Suppressor macrophage (primary cell): Measurements from ENCODE around the gene TBC1D2.
A peak's percentile ranks its signal among the peaks of the same experiment; 100 is the strongest.
"Not testable (repeated sequence)": the region's sequence is repeated elsewhere in the genome, so short reads cannot be mapped to it uniquely, and the experiment has no call there.

Experiments used
- DNase-seq, 4 experiments: peaks; one replicate each; pipeline ENCODE4 v3.0.0-alpha.2; 2020 to 2022

TBC1D2 gene

DNA sequence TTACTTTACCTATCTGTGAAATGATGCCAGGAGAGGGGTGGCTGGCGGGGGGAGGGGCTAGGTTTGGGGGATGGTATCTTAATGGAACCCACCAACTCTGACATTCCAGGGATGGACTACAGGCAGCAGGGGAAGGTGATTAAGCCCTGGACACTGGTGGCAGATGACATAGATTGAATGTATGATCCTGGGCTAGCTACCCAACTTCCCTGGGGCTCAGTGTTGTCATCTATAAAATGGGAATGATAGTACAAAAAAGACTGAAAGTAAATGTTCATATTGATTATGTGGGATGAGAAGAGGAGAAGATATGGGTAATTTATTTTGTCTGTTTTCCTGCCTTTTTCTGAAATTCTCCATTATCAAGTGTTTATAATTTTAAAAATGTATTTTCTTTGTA is 69.2 kb downstream of the TBC1D2 start:
- no peak for DNase-seq

- no peak for DNase-seq
These were observed 69.8 kb downstream of the TBC1D2 start for GRCh38 chr9:98185611-98186171.

- peak in 1 of 4 experiments; percentile 24 for DNase-seq
These were observed 70.4 kb downstream of the TBC1D2 start for GRCh38 chr9:98185021-98185567.

- no peak for DNase-seq
These were observed 71.1 kb downstream of the TBC1D2 start for GRCh38 chr9:98184326-98184725.

DNA sequence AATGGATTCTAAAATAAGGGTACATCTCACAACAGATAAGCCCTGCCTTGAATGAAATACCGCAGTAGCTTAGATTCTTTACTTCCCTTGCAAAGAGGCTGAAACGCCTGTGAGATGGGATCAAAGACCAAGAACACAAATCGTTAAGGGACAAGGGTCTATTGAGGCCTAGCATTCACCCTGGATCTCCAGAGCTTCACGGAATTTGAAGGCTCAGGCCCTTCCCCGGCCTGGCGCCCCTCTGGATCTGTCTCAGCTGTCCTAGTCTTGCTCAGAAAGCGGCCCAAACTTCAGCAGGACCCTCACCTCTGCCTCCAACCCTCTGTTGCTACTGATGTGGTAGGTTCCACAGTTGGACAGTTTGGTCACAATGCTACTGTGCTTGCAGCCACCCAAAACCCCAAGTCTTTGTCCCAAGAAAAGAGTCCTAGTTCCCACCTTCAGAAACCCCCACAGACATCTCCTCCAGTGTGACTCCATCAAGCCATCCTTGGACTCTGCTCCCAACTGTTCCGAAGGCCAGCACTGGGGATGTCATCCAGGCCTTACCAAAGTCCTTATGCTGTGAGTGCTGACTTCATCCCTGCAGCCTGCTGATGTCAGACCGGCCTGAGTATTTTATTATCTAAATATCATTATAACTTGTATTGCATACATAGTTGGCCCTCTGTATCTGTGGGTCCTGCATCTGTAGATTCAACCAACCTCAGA is 72.4 kb downstream of the TBC1D2 start:
- DNase-seq: no peak

DNA sequence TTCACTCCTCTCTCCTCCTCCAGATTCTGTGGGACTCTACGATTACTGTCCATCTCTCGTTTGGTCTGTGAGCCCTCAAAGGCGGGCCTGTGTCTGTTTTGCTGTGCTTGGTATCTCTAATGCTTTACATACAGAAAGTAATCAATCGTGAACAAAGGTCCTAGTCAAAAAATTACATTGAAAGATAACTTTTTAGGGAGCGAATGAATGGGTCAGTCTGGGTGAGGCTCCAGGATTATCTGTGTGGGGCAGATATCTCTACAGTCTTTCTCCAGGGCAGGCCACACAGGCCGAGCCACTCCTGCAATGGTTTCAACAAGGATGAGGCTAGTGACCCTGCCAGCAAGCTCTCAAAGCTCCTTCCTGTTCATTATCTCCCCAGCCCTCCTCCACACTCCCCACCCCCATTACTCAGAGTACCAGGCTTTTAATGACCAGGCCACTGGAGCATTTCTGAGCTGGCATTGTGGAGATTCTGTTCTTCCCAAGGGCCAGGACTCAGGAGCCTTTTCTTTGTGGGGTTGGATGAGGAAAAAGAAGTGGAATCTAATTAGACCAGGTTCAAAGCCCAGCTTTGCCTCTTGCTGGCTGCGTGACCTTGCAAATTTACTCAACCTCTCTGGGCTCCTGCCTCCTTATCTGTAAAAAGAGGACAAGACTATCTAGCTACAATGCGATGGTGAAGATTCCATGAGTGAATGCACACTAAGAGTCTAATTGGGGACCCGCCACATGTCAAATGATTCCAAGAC is 73.2 kb downstream of the TBC1D2 start:
- no peak for DNase-seq

DNA sequence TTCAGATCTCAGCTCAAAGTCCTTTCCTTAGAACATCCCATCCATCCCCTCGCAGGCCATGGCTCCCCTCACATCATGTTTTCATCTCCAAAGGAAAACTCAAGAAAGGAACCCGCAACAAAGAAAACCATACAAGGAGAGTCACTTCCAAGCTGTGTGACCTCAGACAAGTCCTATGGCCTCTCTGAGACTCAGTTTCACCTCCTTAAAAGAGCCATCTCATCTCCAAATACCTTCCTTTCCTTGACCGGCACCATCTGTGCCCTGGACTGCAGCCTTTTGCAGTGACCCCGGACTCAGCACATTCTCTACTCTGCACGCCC is 73.7 kb downstream of the TBC1D2 start:
- DNase-seq: no peak

DNA sequence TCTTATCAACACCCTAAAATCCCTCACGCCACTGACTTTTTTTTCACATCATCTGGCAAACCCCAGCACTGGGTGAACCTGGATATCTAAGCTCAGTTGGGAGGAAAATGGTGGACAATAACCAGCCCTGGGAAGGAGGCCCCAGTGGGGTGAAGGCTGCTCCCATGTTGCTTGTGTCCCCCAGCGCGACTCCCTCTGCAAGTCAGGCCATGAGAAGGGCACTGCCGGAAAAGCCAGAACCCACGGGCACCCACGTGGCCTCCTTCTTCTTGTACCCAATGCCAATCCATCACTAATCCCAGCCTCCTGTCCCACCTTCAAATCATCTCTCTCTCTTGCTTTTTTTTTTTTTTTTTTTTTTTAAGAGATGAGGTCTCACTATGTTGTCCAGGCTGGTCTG is 74.5 kb downstream of the TBC1D2 start:
- DNase-seq: no peak

- DNase-seq: no peak
These were observed 76.3 kb downstream of the TBC1D2 start for GRCh38 chr9:98178874-98179850.

GRCh38 chr9:98176391-98177259 is 78.8 kb downstream of the TBC1D2 start:
- DNase-seq: peak in 3 of 4 experiments; percentile 46 to 59 (median 49)

DNA sequence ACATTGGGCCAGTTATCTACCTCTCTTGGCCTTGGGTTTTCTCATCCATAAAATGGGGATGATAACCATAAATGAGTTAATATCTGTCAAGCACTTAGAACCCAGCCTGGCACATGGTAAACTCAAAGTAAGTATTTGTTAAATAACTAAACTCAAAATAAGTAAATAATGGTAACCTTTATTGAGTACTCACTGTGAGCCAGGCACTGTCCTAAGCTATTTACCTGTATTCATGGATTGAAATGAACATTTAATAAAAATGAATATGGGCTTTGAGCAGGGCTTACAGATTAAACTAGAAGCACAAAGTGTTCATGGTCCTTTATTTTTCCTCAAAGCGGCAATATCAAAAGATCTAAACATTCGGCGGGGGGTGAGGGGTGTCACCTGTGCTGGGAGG is 79.7 kb downstream of the TBC1D2 start:
- no peak for DNase-seq

DNA sequence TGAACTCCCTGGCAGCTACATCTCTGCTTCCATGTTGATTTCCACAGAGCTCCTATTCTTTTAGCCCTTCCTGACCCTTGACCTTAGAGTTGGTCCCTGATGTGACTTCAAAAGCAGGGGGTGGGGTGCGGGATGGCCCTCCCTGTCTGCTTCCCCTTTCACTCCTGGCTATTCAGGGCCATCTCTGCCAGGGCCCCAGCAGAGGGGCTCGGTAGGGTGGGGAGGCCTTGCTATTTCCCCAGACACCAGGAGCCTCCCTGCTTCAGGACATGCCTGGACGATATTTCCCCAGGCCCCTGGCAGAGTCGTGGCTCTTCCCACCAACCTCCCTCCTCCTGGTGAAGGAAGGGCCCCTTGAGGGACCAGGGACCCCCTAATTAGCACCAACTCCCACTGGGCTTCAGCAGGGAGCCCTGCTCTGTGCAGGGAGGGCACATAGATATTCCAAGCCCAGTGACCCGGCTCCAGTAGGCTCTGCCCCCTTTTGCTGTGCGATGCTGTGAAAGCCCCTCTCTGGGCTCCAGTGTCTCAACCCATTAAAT is 80.3 kb downstream of the TBC1D2 start:
- DNase-seq: no peak

DNA sequence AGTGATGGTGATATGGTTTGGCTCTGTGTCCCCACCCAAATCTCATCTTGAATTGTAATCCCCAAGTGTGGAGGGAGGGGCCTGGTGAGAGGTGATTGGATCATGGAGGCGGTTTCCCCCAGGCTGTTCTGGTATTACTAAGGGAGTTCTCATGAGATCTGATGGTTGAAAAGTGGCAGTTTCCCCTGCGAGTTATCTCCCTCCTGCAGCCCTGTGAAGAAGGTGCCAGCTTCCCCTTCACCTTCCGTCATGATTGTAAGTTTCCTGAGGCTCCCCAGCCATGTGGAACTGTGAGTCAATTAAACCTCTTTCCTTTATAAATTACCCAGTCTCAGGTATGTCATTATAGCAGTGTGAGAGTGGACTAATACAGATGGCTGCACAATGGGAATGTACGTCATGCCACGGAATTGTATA is 80.9 kb downstream of the TBC1D2 start:
- not testable (repeated sequence) for DNase-seq

DNA sequence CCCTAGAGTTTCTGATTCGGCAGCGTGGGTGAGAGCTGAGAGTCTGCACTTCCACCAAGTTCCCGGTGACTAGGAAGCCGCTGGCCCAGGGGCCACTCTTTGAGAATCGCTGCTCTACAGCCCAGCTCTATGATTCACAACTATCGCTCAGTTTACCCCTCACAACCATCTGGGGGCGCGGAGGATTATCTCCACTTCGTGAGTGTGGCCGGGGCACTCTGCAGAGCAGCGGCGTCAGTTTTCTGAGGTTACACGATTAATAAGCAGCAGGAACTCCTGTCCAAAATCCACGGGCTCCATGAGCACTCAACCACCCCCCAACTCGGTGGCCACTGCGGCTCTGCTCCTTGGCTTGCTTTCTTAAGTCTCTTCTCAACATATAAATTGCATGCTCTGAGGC is 82.3 kb downstream of the TBC1D2 start:
- DNase-seq: no peak

GRCh38 chr9:98172604-98173003 is 82.8 kb downstream of the TBC1D2 start:
- no peak for DNase-seq

GRCh38 chr9:98171176-98171925 is 84.1 kb downstream of the TBC1D2 start:
- no peak for DNase-seq

- no peak for DNase-seq
These were observed 86.4 kb downstream of the TBC1D2 start for GRCh38 chr9:98168941-98169488.

GRCh38 chr9:98168153-98168780 is 87.2 kb downstream of the TBC1D2 start:
- DNase-seq: no peak

- DNase-seq: peak in 2 of 4 experiments; percentile 38 to 43
These were observed 90.5 kb downstream of the TBC1D2 start for GRCh38 chr9:98164912-98165311.

DNA sequence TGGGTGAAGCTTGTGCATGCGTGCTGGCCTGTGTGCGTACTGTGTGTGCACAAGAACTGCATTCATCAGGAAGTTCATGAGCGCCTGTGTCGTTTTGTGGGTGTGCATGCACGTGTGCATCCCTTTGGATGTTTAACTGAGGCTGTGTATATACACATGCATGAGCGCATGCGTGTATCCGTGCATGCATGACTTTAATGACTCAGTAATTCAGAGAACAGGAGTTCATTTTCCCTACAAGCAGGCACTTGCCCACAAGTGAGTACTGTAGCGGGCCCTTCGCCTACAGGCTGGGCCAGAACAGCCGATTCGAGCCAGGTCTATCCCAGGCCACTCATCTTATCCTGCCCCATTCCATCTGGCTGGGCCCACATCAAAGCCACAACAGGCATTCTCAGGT is 92.8 kb downstream of the TBC1D2 start:
- DNase-seq: no peak
